ENCODE results near the gene FEV.
A peak's percentile ranks its signal among the peaks of the same experiment; 100 is the strongest.

FEV gene

GRCh38 chr2:218981390-218981880 lies 3.5 kb downstream of the FEV start:
- Histone ChIP-seq H3K4me3 (peak overlapping the region in 4 of 7 experiments; percentile 2 to 26 (median 13)), H3K27ac (no peak overlapping the region)

GRCh38 chr2:218980735-218981389 lies 4.1 kb downstream of the FEV start:
- Histone ChIP-seq H3K4me3 (peak overlapping the region in 2 of 7 experiments; percentile 18 to 26), H3K27ac (no peak overlapping the region)

GRCh38 chr2:218979846-218980734 lies 4.9 kb downstream of the FEV start:
- H3K4me3 ChIP-seq = peak overlapping the region in 1 of 7 experiments; percentile 0
- no peak overlapping the region for H3K27ac ChIP-seq

GRCh38 chr2:218975060-218975777 lies 9.8 kb downstream of the FEV start:
- no peak overlapping the region for H3K4me3 ChIP-seq

GRCh38 chr2:218970894-218971293 lies 14.1 kb downstream of the FEV start:
- Histone ChIP-seq H3K27ac (no peak overlapping the region), H3K4me3 (no peak overlapping the region)

More at GRCh38 chr2:218975060-218975777, 9.8 kb downstream of the FEV start:
- no peak overlapping the region for H3K27ac ChIP-seq

GRCh38 chr2:218964041-218964771 lies 20.8 kb downstream of the FEV start:
- no peak overlapping the region for H3K27ac ChIP-seq

GRCh38 chr2:218963601-218964000 lies 21.4 kb downstream of the FEV start:
- H3K4me3 ChIP-seq = no peak overlapping the region

More at GRCh38 chr2:218964041-218964771, 20.8 kb downstream of the FEV start:
- H3K4me3 ChIP-seq = no peak overlapping the region

GRCh38 chr2:218962859-218963492 lies 22.0 kb downstream of the FEV start:
- Histone ChIP-seq H3K27ac (no peak overlapping the region), H3K4me3 (no peak overlapping the region)

More at GRCh38 chr2:218963601-218964000, 21.4 kb downstream of the FEV start:
- no peak overlapping the region for H3K27ac ChIP-seq

GRCh38 chr2:218961651-218962570 lies 23.1 kb downstream of the FEV start:
- Histone ChIP-seq H3K27ac (no peak overlapping the region), H3K4me3 (no peak overlapping the region)

- H3K4me3 ChIP-seq = no peak overlapping the region
- H3K27ac ChIP-seq = no peak overlapping the region
Measured at GRCh38 chr2:218961229-218961628, 23.8 kb downstream of the FEV start.

- H3K4me3 ChIP-seq = peak overlapping the region in 1 of 7 experiments; percentile 40
- H3K27ac ChIP-seq = no peak overlapping the region
Measured at GRCh38 chr2:218960309-218961165, 24.4 kb downstream of the FEV start.

- Histone ChIP-seq H3K27ac (no peak overlapping the region), H3K4me3 (peak overlapping the region in 6 of 7 experiments; percentile 22 to 40 (median 28))
Measured at GRCh38 chr2:218959761-218960308, 25.1 kb downstream of the FEV start.

GRCh38 chr2:218959141-218959731 lies 25.7 kb downstream of the FEV start, which contains the start of gene CDK5R2:
Gene CDK5R2, plus strand, starts transcription at chr2:218959666. Its CDS starts 155 bp downstream, at chr2:218959821.
- no peak within 1 kb of the TSS for H3K27ac ChIP-seq

GRCh38 chr2:218958276-218958675 lies 26.7 kb downstream of the FEV start:
- no peak overlapping the region for H3K4me3 ChIP-seq
- no peak overlapping the region for H3K27ac ChIP-seq

More at GRCh38 chr2:218959141-218959731, 25.7 kb downstream of the FEV start, which contains the start of gene CDK5R2:
- H3K4me3 ChIP-seq = peak within 1 kb of the TSS in 6 of 7 experiments; percentile 22 to 40 (median 28)

- no peak overlapping the region for H3K4me3 ChIP-seq
- no peak overlapping the region for H3K27ac ChIP-seq
Measured at GRCh38 chr2:218957671-218958070, 27.3 kb downstream of the FEV start.

- Histone ChIP-seq H3K4me3 (no peak overlapping the region), H3K27ac (no peak overlapping the region)
Measured at GRCh38 chr2:218956039-218956438, 28.9 kb downstream of the FEV start.

All from skin epidermis (tissue), 12 donors.